Left lobe of liver (tissue), 2 donors: ENCODE data around the gene POLD4. TPM values are rescaled to one million over a fixed set of nuclear protein-coding genes. Genes with fewer than 3 reads are reported as not detected.

Experiments used
- ATAC-seq: fragments of 200-7000 bp; cut with Tn5 transposase; one replicate; pipeline ENCODE4 v1.9.1; 2020; ENCODE audit warnings: mild to moderate bottlenecking, moderate library complexity
- DNase-seq: peaks from one replicate; pipeline ENCODE4 v3.0.0-alpha.2; 2020; ENCODE audit warnings: low spot score
- total RNA-seq: library from RNA; stranded (reverse); gene quantifications from one replicate; pipeline ENCODE4 v1.2.1, GENCODE V29; 2021
- donor health status: DM: no; HTN: no; CAD: no; lungs with moderate emphysema.
- donor health status: DM: no; HTN: yes; CAD: no.

The POLD4 gene
- total RNA-seq, 1 donor from 2014 or later, result 96.6 TPM

DNA sequence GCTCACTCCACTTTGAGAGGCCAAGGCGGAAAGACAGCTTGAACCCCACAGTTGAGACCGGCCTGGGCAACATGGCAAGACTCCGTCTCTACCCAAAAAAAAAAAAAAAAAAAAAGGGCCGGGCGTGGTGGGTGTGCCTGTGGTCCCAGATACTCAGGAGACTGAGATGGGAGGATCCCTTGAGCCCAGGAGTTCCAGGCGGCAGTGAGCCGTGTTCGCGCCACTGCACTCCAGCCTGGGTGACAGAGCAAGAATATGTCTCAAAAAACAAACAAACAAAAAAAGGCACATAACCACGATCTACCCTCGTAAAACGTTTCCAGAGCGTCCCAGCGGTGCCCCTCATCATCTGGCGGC is 37.6 kb upstream of the POLD4 start:
- ATAC-seq (no peak), DNase-seq (no peak)

- ATAC-seq (peak; percentile 32), DNase-seq (no peak)
These were observed 36.1 kb upstream of the POLD4 start for GRCh38 chr11:67389477-67389876.

DNA sequence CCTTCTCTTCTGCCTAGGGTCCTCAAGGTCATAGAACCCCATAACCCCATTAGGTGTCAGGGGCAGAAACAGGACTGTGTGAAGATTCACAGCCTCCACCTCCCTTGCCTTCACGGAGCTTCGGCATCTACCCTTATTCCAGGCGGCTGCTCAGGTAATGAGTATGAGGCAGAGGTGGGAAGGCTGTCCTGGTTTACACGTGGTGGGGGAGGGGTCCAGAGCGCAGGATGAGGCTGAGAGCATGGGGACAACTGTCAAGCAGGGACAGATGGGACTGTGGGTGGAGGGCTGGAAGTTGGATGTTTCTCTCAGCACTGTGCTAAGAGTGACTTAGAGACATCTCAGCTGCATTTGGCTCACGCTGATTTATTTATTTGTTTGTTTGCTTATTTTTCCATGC is 34.2 kb upstream of the POLD4 start:
- ATAC-seq (no peak), DNase-seq (no peak)

DNA sequence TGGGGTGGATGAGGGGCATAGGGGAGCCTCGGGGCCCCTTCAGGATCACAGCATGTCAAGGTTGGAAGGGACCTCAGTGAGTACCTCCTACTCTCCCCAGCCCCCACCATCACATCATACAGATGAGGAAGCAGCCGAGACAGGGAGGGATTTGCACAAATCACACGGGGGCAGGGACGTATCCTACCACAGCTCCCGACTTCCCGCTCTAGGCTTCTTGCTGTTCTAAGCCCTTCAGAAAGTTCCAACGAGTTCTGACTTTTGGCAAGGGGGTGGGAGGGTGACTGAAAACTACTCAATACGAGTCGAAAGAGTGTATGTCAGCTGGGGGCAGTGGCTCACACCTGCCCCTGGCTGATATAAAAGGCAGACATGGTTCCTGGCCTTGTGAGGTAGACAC is 33.7 kb upstream of the POLD4 start:
- DNase-seq (no peak), ATAC-seq (no peak)

DNA sequence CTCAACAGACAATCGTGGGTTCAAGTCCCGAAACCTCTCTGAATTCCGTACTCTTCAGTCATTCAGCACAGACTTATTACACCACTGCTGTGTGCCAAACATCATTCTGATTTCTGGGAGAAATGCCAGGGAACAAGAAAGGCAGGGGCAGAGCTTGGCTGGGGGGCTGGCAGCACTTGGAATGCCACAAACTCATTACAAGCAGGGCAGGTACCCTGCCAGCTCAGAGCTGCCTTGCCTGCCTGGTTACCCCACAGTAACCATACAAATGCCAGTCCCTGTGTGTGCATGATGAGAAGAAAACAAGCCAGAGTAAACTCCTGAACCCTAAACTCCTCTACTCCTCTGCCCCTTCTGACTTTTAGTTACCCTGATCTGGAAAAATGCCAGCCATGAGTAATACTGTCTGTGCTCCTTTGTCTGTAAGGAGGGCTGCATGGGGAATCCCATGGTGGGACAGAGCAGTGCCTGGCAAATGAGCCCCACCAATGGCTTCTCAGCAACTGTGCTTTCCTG is 31.6 kb upstream of the POLD4 start:
- ATAC-seq (no peak), DNase-seq (no peak)

DNA sequence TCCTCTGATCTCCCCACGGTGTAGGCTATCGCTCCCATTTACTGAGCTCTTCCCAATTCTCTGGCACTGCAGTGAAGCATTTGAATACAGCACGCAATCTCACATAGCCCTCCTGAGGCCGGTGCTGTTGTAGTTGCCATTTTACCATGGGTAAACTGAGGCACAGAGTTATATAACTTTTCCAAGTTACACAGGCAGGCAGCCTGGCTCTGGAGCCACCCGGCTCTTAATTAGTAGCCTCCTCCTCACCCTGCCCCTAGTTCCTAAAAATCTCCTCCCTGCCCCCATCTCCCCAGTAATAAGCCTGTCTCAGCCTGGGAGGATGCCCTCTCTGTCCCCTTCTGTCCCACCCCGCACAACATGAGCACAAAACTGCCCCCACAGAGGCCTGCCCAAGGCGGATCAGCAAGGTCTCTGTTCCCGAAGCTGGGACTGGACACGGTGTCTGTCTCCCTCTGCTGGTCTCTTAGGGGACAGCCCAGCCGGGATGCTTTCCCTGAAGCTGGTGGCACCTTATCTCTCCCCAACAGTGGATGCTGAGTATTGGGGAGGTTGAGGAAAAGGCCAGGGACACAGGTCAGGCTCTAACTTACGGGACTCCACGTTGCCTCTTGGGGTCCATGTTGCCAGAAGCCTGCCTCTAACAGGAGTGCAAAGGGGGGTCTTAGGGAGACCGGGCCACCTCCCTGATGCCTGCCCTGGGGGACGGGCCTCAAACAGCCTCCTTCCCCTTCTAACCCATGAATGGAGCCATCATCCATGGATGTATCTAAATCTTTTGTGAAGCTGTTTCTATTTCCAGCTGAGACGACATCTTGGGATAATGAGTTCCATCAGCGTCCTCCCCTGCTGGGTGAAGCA is 29.2 kb upstream of the POLD4 start:
- DNase-seq (peak; percentile 80), ATAC-seq (peak; percentile 96)

- no peak for DNase-seq
- no peak for ATAC-seq
These were observed 28.1 kb upstream of the POLD4 start for GRCh38 chr11:67381244-67381972.

DNA sequence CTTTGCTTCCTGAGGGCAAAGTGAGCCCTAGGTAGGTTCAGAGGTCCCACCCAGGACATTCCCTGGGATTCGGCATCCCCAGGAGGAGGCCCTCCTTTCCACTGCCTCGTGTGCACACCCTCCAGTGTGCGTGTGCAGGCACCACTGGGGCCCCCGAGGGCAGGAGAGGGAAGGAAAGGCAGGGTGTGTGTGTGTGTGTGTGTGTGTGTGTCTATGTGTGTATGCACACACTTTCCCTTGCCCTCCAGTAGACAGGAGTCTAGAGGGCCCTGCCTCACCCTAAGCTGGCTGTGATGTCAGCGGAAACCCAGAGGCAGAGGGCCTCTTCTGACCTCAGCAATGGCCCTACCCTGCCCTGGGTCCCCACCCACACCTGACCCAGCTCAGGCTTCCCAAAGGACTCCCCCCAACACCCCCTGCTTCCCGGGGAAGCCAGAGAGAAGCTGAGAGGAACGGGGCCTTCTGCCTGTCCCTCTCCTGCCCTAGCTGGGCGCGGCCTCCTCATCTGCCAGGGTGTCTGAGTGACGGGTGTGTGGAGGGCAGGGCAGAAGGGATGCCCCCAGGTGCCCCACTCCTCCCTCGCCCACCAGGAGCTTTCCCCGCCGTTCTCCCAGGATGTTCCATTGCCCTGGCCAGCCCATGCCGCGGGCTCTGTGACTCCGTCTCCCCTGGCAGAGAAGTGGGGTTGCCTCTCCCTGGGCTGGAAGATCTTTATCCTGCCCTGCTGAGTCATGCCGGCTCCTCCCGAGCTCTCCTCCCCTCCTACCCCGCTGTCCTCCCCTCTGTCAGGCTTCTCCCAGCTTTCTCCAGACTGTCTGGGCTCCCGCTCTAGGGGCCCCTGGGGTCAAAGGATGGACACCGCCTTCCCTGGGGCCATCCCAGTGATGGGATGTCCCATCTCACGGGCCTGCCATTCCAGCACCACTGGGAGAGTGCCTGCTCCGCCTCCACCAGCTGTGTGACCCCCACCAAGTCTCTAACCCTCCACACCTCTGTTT is 26.0 kb upstream of the POLD4 start:
- ATAC-seq (no peak), DNase-seq (no peak)

GRCh38 chr11:67378544-67378943 is 25.2 kb upstream of the POLD4 start:
- ATAC-seq (no peak), DNase-seq (no peak)

- ATAC-seq (no peak), DNase-seq (no peak)
These were observed 23.8 kb upstream of the POLD4 start for GRCh38 chr11:67376873-67377808.

- DNase-seq (no peak), ATAC-seq (no peak)
These were observed 22.9 kb upstream of the POLD4 start for GRCh38 chr11:67376063-67376820.

GRCh38 chr11:67375320-67376055 is 22.1 kb upstream of the POLD4 start:
- no peak for DNase-seq
- ATAC-seq, result no peak

- DNase-seq (no peak), ATAC-seq (no peak)
These were observed 21.4 kb upstream of the POLD4 start for GRCh38 chr11:67374571-67375281.

GRCh38 chr11:67373648-67374570 is 20.6 kb upstream of the POLD4 start:
- ATAC-seq (peak; percentile 61), DNase-seq (peak; percentile 77)

GRCh38 chr11:67372993-67373647 is 19.8 kb upstream of the POLD4 start, which contains the start of gene CLCF1:
Gene CLCF1, minus strand, starts transcription at chr11:67373598. Its CDS starts 59 bp downstream, at chr11:67373539.
- DNase-seq (peak; percentile 71), ATAC-seq (peak; percentile 68)
